Esophagus muscularis mucosa (tissue), 4 donors: Measurements from ENCODE around the gene FAM171A1. TPM values are rescaled to one million over a fixed set of nuclear protein-coding genes. Genes with fewer than 3 reads are reported as not detected.

Experiments used
- DNase-seq: peaks from one replicate; pipeline ENCODE4 v3.0.0-alpha.2; 2017; ENCODE audit errors: extremely low spot score
- H3K27ac ChIP-seq, 4 donors: fragments of 200-600 bp; sonication (generic); replicated peaks in 1 of 4; 1 replicate in 3 of 4; 2 replicates in 1 of 4; pipeline ENCODE4 v1.5.1; 2016 to 2019; ENCODE audit warnings: mild to moderate bottlenecking in 1 of 4
- H3K27me3 ChIP-seq, 4 donors: fragments of 200-600 bp; sonication (generic); one replicate each; pipeline versions ENCODE4 v1.5.1 to v1.6.0; 2016 to 2019
- H3K36me3 ChIP-seq, 4 donors: fragments of 200-600 bp; sonication (generic); one replicate each; pipeline ENCODE4 v1.5.1; 2016 to 2019
- H3K4me1 ChIP-seq, 4 donors: fragments of 200-600 bp; sonication (generic); one replicate each; pipeline ENCODE4 v1.5.1; 2016 to 2019
- H3K4me3 ChIP-seq, 4 donors: fragments of 200-600 bp; sonication (generic); 1 replicate in 2 of 4; 2 replicates in 2 of 4; pipeline ENCODE4 v1.5.1; 2016 to 2019; ENCODE audit warnings: mild to moderate bottlenecking in 4 of 4, moderate library complexity in 1 of 4
- H3K9me3 ChIP-seq, 4 donors: fragments of 200-600 bp; sonication (generic); 1 replicate in 3 of 4; 2 replicates in 1 of 4; pipeline ENCODE4 v1.5.1; 2016 to 2019
- CTCF ChIP-seq, 3 experiments: fragments of 200-600 bp in 2 of 3; fragments of 450-650 bp in 1 of 3; sonication (generic) in 2 of 3; IDR thresholded peaks; one replicate each; pipeline ENCODE4 v1.5.1; 2017 to 2019; ENCODE audit warnings: antibody characterized with exemption in 3 of 3, mild to moderate bottlenecking in 2 of 3, moderate library complexity in 1 of 3
- EP300 ChIP-seq: sonication (generic); formaldehyde crosslinking; IDR thresholded peaks from one replicate; pipeline ENCODE4 v1.6.1; 2017; ENCODE audit warnings: antibody characterized with exemption
- POLR2A ChIP-seq: fragments of 450-650 bp; IDR thresholded peaks from one replicate; pipeline ENCODE4 v1.6.1; 2017; ENCODE audit warnings: antibody characterized with exemption, moderate library complexity, mild to moderate bottlenecking, low read depth
- POLR2AphosphoS5 ChIP-seq, 2 donors: sonication (generic); formaldehyde crosslinking; IDR thresholded peaks; one replicate each; pipeline ENCODE4 v1.6.1; 2017; ENCODE audit warnings: antibody characterized with exemption in 2 of 2
- WGBS: methylation state at CpG from one replicate; pipeline ENCODE4 v1.1.5; 2018; 5-methylcytosine and 5-hydroxymethylcytosine counted together
- intact Hi-C: fragments of 100-400 bp; cut with DNase I; formaldehyde crosslinking; loops from one replicate; pipeline ENCODE4 v1.15.1; 2023
- total RNA-seq, 4 donors: library from RNA; depleted of rRNA; stranded (reverse); fragments of >200 nt; gene quantifications; one replicate each; pipeline versions ENCODE4 v1.1.0 to v1.2.1, GENCODE V29; 2016

FAM171A1 gene
- total RNA-seq, 4 donors from 2014 or later: 7.1 to 15.0 (median 12.6) TPM

DNA sequence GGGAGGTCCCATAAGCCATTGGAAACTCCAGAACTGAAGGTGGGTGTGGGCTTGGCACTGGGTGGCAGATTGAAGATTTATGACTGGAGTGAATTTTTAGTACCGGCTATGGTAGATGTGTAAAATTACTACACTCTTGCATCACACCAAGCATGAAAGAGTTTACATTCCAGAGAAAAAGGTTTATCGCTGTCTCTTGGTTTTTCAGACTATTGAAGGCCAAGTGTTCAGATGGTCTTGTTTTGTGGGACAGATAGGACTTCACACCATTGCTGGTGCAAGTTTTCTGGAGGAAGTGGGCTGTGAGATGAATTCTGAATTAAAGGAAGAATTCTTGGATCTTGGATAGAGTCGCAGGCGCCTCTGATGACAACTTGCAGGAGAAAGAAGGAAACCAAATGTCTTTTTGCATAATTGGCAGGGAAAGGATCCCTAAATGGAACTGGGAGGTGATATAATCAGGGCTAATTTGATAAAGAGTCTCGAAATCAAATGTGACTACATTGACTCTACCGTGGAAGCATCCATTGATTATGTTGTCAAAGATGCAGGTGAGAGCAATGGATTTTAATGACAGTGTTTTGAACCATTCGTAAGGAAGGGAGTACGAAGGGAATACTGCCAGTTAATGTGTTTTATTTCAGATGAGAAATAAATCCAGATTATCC is 188.4 kb downstream of the FAM171A1 start:
- H3K9me3 ChIP-seq: no peaks in the 10 kb centered on the region
- H3K4me1 ChIP-seq: peaks cover 0 to 12% (median 3%) of the 10 kb centered on the region in 4 donors
- WGBS: 70% methylated on average over 8 of the region's 8 CpGs
- no peak for DNase-seq
- no peak overlapping the region for H3K4me3 ChIP-seq
- intact Hi-C loops: no loop called here
- no peaks in the 10 kb centered on the region for H3K36me3 ChIP-seq
- no peaks in the 10 kb centered on the region for H3K27me3 ChIP-seq
- peak overlapping the region in 1 of 4 donors; percentile 10 for H3K27ac ChIP-seq
- no peak for TF ChIP-seq CTCF (IDR thresholded peaks at IDR 0.05)
- TF ChIP-seq POLR2AphosphoS5 (IDR thresholded peaks at IDR 0.05): no peak
- no peak for TF ChIP-seq EP300
- TF ChIP-seq POLR2A: no peak

- H3K36me3 ChIP-seq: no peaks in the 10 kb centered on the region
- H3K27ac ChIP-seq: no peak overlapping the region
- no peak for DNase-seq
- H3K4me1 ChIP-seq: peaks cover 0 to 12% (median 3%) of the 10 kb centered on the region in 4 donors
- intact Hi-C loops: no loop called here
- WGBS: 84% methylated on average over 2 of the region's 2 CpGs
- TF ChIP-seq EP300: no peak
- no peak for TF ChIP-seq POLR2AphosphoS5 (IDR thresholded peaks at IDR 0.05)
- TF ChIP-seq POLR2A: no peak
- TF ChIP-seq CTCF (IDR thresholded peaks at IDR 0.05): no peak
- no peaks in the 10 kb centered on the region for H3K27me3 ChIP-seq
- no peak overlapping the region for H3K4me3 ChIP-seq
- H3K9me3 ChIP-seq: no peaks in the 10 kb centered on the region
These were observed 189.4 kb downstream of the FAM171A1 start for GRCh38 chr10:15181576-15182156.

DNA sequence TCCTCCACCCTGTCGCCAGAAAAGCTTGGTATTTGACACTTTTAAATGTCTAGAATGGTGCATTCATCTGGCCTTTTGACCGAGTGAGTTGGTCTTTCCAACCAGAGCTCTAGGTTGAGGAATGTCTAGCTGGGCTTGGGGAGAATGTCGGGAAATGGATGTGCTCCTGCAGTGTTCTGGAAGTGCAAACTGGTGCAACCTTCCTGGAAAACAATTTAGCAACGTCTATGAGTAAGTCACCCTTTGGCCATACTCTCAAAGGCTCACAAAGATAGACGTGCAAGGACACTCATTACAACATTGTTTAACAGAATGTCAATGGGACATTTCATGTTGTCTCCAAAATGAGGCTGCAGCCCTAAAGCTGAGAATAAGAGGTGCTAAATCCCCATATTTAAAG is 190.4 kb downstream of the FAM171A1 start:
- H3K27ac ChIP-seq: no peak overlapping the region
- H3K4me1 ChIP-seq: peaks cover 0 to 12% (median 3%) of the 10 kb centered on the region in 4 donors
- no peaks in the 10 kb centered on the region for H3K9me3 ChIP-seq
- TF ChIP-seq CTCF (IDR thresholded peaks at IDR 0.05) (no peak), POLR2A (no peak), EP300 (no peak)
- whole genome bisulfite sequencing: 81% methylated on average over 5 of the region's 5 CpGs
- H3K27me3 ChIP-seq: no peaks in the 10 kb centered on the region
- no peaks in the 10 kb centered on the region for H3K36me3 ChIP-seq
- DNase-seq: no peak
- H3K4me3 ChIP-seq: no peak overlapping the region
- intact Hi-C loops: no loop called here

DNA sequence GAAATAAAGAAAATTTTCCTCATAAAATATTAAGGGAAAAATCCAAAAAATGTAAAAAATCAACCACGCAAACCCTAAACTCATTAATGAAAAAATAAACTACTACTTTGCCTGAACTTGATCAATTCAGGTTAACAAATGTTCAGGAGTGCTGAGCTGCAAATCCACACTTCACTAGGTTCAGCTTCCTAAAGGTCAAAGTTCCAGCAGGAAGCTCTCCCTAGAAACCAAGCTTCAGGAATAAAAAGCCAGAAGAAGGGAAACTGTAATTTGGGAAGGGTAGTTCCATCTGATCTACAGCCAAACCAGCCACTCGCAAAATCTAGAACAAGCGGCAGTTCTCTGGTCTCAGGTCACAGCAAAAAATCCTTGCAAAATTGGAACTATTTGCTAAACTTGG is 194.8 kb downstream of the FAM171A1 start:
- TF ChIP-seq POLR2AphosphoS5 (IDR thresholded peaks at IDR 0.05) (no peak), POLR2A (no peak), CTCF (IDR thresholded peaks at IDR 0.05) (no peak), EP300 (no peak)
- WGBS: 99% methylated on average over 3 of the region's 3 CpGs
- H3K27me3 ChIP-seq: no peaks in the 10 kb centered on the region
- no peaks in the 10 kb centered on the region for H3K36me3 ChIP-seq
- H3K27ac ChIP-seq: no peak overlapping the region
- intact Hi-C loops: no loop called here
- no peaks in the 10 kb centered on the region for H3K9me3 ChIP-seq
- DNase-seq: no peak
- H3K4me1 ChIP-seq: no peaks in the 10 kb centered on the region
- H3K4me3 ChIP-seq: no peak overlapping the region

GRCh38 chr10:15175587-15175986 is 195.5 kb downstream of the FAM171A1 start:
- no peak overlapping the region for H3K4me3 ChIP-seq
- H3K27me3 ChIP-seq: no peaks in the 10 kb centered on the region
- 93% methylated on average over 6 of the region's 6 CpGs for WGBS
- intact Hi-C loops: no loop called here
- no peaks in the 10 kb centered on the region for H3K9me3 ChIP-seq
- H3K36me3 ChIP-seq: no peaks in the 10 kb centered on the region
- peaks cover 0 to 1% (median 0%) of the 10 kb centered on the region in 4 donors for H3K4me1 ChIP-seq
- H3K27ac ChIP-seq: no peak overlapping the region
- TF ChIP-seq CTCF (IDR thresholded peaks at IDR 0.05): no peak
- no peak for TF ChIP-seq POLR2AphosphoS5 (IDR thresholded peaks at IDR 0.05)
- TF ChIP-seq POLR2A: no peak
- no peak for TF ChIP-seq EP300
- no peak for DNase-seq
